ENCODE results near the gene MCF2L. TPM values are rescaled to one million over a fixed set of nuclear protein-coding genes. Genes with fewer than 3 reads are reported as not detected.

The MCF2L gene
- total and polyA plus RNA-seq, 2 experiments from 2014 or later, result 4.8 to 25.6 TPM

DNA sequence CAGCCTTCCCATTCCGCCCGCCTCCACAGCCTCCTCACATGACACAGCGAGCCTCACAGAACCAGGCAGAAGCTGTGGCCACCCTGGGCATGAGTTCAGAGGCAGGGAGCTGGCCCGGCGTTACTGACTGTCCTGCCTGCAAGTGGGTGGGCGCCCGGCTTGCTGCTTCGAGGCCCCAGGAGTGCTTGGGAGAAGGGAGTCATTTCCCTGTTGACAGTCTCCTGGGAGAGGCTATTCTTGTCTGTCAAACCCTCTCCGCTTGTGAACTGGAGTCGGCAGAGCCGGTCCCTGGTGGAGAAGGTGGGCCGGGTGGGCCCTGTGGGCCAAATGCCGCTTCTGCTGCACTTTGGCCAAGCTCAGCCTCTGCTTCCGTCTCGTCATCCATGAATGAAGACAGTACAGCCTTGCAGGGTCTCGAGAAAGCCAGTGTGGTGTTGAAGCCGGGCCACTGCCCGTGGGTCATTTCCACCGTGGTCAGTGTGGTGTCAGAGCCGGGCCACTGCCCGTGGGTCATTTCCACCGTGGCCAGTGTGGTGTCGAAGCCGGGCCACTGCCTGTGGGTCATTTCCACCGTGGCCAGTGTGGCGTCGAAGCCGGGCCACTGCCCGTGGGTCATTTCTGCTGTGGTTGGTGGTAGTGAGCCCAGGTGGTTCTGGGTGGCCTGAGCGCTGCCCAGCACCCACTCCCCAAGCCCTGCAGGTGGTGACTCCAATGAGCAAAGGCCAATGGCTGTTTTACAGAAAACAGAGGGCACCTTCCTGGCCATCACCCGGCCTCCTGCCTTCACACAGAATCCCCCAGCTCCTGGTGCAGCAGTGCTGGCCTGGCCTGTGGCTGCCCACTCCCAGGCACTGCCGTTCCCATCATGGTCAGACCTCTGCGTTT lies 123.1 kb downstream of the MCF2L start (continued):
- no peak for TF ChIP-seq ZNF114 (CRISPR knock-in tag; IDR thresholded peaks at IDR 0.05)

DNA sequence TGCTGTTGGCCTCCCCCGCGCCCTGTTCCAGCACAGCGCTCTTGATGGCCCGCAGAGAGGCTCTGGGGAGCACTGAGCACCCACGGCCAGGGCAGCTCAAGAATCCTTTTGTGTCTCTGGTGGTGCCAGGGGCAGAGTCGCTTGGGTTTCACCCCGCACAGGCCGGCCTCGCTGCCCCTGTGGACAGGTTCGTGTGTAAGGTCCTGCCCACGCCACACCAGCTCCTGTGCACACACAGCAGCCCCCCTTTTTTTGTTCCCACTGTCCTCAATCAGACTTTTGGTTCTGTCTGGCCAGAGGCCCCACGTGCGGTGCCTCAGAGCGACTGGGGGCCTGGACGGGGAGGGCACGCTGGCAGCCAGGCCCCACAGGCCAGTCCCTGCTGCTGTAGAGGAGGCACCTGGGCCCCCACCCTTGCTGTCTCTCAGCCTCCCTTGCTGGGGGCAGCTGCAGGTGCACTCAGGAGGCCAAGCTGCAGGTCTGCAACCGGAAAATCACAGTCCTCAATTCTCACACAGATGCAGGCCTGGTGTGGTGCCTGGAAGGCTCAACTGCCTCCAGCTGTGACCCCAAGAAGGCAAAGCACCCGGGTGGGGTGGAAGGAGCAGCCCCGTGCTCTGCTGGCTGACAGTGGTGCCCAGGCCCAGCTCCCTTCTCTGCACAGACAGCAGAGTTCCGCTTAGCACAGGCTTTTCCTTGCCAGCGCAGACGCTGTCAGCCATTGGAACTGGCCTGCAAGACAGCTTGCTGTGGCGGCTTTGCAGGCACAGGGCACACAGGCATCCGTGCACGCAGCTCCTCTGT lies 124.0 kb downstream of the MCF2L start:
- no peak overlapping the region for H2AFZ ChIP-seq
- H3K27me3 ChIP-seq (ENCODE audit: insufficient read depth), result no peaks in the 10 kb centered on the region
- no peak overlapping the region for H3K27ac Mint-ChIP-seq
- H4K20me1 ChIP-seq (replicated peaks; ENCODE audit: insufficient read depth), result no peaks in the 10 kb centered on the region
- H3F3A ChIP-seq (replicated peaks; ENCODE audit: low read depth), result 0 out of 2 replicates have a peak, but pooled peaks cover 4% of the 10 kb centered on the region
- H3K9me3 Mint-ChIP-seq, result no peaks in the 10 kb centered on the region
- DNase-seq (ENCODE audit: low spot score), result no peak
- ATAC-seq, result no peak
- H3K9me2 ChIP-seq (ENCODE audit: insufficient read depth), result no peaks in the 10 kb centered on the region
- no peak overlapping the region for H3K4me3 Mint-ChIP-seq
- H3K27ac ChIP-seq (ENCODE audit: low read depth), result no peak overlapping the region
- TF ChIP-seq POLR2AphosphoS5 (IDR thresholded peaks at IDR 0.05; ENCODE audit: low read depth) (no peak), EZH2phosphoT487 (IDR thresholded peaks at IDR 0.05; ENCODE audit: unreplicated experiment) (no peak), JUNB (IDR thresholded peaks at IDR 0.05; ENCODE audit: unreplicated experiment) (no peak), STAT1 (IDR thresholded peaks at IDR 0.05; ENCODE audit: unreplicated experiment) (no peak), CREB1 (CRISPR knock-in tag; IDR thresholded peaks at IDR 0.05; ENCODE audit: low read depth) (no peak), EZH2 (IDR thresholded peaks at IDR 0.05; ENCODE audit: low read depth, unreplicated experiment) (no peak)
- TF ChIP-seq, protein P1, sequence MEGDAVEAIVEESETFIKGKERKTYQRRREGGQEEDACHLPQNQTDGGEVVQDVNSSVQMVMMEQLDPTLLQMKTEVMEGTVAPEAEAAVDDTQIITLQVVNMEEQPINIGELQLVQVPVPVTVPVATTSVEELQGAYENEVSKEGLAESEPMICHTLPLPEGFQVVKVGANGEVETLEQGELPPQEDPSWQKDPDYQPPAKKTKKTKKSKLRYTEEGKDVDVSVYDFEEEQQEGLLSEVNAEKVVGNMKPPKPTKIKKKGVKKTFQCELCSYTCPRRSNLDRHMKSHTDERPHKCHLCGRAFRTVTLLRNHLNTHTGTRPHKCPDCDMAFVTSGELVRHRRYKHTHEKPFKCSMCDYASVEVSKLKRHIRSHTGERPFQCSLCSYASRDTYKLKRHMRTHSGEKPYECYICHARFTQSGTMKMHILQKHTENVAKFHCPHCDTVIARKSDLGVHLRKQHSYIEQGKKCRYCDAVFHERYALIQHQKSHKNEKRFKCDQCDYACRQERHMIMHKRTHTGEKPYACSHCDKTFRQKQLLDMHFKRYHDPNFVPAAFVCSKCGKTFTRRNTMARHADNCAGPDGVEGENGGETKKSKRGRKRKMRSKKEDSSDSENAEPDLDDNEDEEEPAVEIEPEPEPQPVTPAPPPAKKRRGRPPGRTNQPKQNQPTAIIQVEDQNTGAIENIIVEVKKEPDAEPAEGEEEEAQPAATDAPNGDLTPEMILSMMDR (conservative IDR thresholded peaks at IDR 0.05; ENCODE audit: low read depth in 2 of 2), result no peak
- TF ChIP-seq, protein P2, sequence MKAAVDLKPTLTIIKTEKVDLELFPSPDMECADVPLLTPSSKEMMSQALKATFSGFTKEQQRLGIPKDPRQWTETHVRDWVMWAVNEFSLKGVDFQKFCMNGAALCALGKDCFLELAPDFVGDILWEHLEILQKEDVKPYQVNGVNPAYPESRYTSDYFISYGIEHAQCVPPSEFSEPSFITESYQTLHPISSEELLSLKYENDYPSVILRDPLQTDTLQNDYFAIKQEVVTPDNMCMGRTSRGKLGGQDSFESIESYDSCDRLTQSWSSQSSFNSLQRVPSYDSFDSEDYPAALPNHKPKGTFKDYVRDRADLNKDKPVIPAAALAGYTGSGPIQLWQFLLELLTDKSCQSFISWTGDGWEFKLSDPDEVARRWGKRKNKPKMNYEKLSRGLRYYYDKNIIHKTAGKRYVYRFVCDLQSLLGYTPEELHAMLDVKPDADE (IDR thresholded peaks at IDR 0.05), result no peak
- TF ChIP-seq, protein P3, sequence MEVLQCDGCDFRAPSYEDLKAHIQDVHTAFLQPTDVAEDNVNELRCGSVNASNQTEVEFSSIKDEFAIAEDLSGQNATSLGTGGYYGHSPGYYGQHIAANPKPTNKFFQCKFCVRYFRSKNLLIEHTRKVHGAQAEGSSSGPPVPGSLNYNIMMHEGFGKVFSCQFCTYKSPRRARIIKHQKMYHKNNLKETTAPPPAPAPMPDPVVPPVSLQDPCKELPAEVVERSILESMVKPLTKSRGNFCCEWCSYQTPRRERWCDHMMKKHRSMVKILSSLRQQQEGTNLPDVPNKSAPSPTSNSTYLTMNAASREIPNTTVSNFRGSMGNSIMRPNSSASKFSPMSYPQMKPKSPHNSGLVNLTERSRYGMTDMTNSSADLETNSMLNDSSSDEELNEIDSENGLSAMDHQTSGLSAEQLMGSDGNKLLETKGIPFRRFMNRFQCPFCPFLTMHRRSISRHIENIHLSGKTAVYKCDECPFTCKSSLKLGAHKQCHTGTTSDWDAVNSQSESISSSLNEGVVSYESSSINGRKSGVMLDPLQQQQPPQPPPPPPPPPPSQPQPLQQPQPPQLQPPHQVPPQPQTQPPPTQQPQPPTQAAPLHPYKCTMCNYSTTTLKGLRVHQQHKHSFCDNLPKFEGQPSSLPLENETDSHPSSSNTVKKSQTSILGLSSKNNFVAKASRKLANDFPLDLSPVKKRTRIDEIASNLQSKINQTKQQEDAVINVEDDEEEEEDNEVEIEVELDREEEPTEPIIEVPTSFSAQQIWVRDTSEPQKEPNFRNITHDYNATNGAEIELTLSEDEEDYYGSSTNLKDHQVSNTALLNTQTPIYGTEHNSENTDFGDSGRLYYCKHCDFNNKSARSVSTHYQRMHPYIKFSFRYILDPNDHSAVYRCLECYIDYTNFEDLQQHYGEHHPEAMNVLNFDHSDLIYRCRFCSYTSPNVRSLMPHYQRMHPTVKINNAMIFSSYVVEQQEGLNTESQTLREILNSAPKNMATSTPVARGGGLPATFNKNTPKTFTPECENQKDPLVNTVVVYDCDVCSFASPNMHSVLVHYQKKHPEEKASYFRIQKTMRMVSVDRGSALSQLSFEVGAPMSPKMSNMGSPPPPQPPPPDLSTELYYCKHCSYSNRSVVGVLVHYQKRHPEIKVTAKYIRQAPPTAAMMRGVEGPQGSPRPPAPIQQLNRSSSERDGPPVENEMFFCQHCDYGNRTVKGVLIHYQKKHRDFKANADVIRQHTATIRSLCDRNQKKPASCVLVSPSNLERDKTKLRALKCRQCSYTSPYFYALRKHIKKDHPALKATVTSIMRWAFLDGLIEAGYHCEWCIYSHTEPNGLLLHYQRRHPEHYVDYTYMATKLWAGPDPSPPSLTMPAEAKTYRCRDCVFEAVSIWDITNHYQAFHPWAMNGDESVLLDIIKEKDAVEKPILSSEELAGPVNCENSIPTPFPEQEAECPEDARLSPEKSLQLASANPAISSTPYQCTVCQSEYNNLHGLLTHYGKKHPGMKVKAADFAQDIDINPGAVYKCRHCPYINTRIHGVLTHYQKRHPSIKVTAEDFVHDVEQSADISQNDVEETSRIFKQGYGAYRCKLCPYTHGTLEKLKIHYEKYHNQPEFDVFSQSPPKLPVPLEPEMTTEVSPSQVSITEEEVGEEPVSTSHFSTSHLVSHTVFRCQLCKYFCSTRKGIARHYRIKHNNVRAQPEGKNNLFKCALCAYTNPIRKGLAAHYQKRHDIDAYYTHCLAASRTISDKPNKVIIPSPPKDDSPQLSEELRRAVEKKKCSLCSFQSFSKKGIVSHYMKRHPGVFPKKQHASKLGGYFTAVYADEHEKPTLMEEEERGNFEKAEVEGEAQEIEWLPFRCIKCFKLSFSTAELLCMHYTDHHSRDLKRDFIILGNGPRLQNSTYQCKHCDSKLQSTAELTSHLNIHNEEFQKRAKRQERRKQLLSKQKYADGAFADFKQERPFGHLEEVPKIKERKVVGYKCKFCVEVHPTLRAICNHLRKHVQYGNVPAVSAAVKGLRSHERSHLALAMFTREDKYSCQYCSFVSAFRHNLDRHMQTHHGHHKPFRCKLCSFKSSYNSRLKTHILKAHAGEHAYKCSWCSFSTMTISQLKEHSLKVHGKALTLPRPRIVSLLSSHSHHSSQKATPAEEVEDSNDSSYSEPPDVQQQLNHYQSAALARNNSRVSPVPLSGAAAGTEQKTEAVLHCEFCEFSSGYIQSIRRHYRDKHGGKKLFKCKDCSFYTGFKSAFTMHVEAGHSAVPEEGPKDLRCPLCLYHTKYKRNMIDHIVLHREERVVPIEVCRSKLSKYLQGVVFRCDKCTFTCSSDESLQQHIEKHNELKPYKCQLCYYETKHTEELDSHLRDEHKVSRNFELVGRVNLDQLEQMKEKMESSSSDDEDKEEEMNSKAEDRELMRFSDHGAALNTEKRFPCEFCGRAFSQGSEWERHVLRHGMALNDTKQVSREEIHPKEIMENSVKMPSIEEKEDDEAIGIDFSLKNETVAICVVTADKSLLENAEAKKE (CRISPR knock-in tag; IDR thresholded peaks at IDR 0.05), result no peak
- no peak overlapping the region for H3K4me2 ChIP-seq
- peaks cover 14% of the 10 kb centered on the region for H3K27me3 Mint-ChIP-seq (ENCODE audit: insufficient read depth, low read depth, poor library complexity)
- H3K36me3 ChIP-seq (ENCODE audit: insufficient read depth), result no peaks in the 10 kb centered on the region
- H3K4me1 Mint-ChIP-seq, result peaks cover 22% of the 10 kb centered on the region
- no peaks in the 10 kb centered on the region for H3K4me1 ChIP-seq (ENCODE audit: insufficient read depth)
- H3K36me3 Mint-ChIP-seq (ENCODE audit: low read depth), result peaks cover 3% of the 10 kb centered on the region; the same call in 1 of the 3 replicates
- no peaks in the 10 kb centered on the region for H3K79me2 ChIP-seq (replicated peaks; ENCODE audit: insufficient read depth)
- no peak overlapping the region for H3K4me3 ChIP-seq
